Smooth muscle cell (in vitro differentiated cells): ENCODE data around the gene MRS2. TPM values are rescaled to one million over a fixed set of nuclear protein-coding genes. Genes with fewer than 3 reads are reported as not detected.
A peak's percentile ranks its signal among the peaks of the same experiment; 100 is the strongest.

Source experiments
- DNase-seq: peaks from one replicate; lab custom pipeline; 2025; ENCODE audit not compliant: unreplicated experiment; lab: John Stamatoyannopoulos, UW
- H2AFZ ChIP-seq: fragments of 200-600 bp; sonication (generic); 2 replicates; pipeline ENCODE4 v1.6.0; 2016; ENCODE audit warnings: antibody characterized with exemption, low read depth, mild to moderate bottlenecking
- H3F3A ChIP-seq: fragments of 200-600 bp; sonication (generic); 2 replicates; pipeline ENCODE4 v1.6.0; 2017; ENCODE audit warnings: antibody characterized with exemption, low read depth
- H3K27ac ChIP-seq: fragments of 200-600 bp; sonication (generic); 2 replicates; pipeline ENCODE4 v1.5.1; 2016; ENCODE audit warnings: low read depth, mild to moderate bottlenecking
- H3K27me3 ChIP-seq: fragments of 200-600 bp; sonication (generic); 2 replicates; pipeline ENCODE4 v1.6.1; 2016; ENCODE audit warnings: low read depth, mild to moderate bottlenecking
- H3K36me3 ChIP-seq: fragments of 200-600 bp; sonication (generic); 2 replicates; pipeline ENCODE4 v1.5.1; 2016; ENCODE audit warnings: low read depth
- H3K4me1 ChIP-seq: fragments of 200-600 bp; sonication (generic); 2 replicates; pipeline ENCODE4 v1.5.1; 2016; ENCODE audit warnings: low read depth
- H3K4me2 ChIP-seq: fragments of 200-600 bp; sonication (generic); 2 replicates; pipeline ENCODE4 v1.6.0; 2016; ENCODE audit warnings: mild to moderate bottlenecking
- H3K4me3 ChIP-seq: fragments of 200-600 bp; sonication (generic); 2 replicates; pipeline ENCODE4 v1.5.1; 2016; ENCODE audit warnings: mild to moderate bottlenecking
- H3K79me2 ChIP-seq: fragments of 200-600 bp; sonication (generic); 2 replicates; pipeline ENCODE4 v1.6.0; 2016; ENCODE audit warnings: low read depth, mild to moderate bottlenecking
- H3K9ac ChIP-seq: fragments of 200-600 bp; sonication (generic); 2 replicates; pipeline ENCODE4 v1.6.0; 2016; ENCODE audit warnings: low read depth
- H3K9me3 ChIP-seq: fragments of 200-600 bp; sonication (generic); replicated peaks from 2 replicates; pipeline ENCODE4 v1.5.1; 2016; ENCODE audit warnings: low read depth
- H4K20me1 ChIP-seq: fragments of 200-600 bp; sonication (generic); 2 replicates; pipeline ENCODE4 v1.6.0; 2016; ENCODE audit warnings: low read depth
- WGBS: methylation state at CpG from one replicate; pipeline ENCODE4 v1.1.7; 2016; ENCODE audit warnings: low lambda C conversion rate; 5-methylcytosine and 5-hydroxymethylcytosine counted together
- polyA plus RNA-seq: library from polyadenylated mRNA; unstranded; fragments of >200 nt; fragmentation: Nextera tagmentation; extraction: Ambion mirVana; gene quantifications from 2 replicates; pipeline ENCODE4 v1.2.1, GENCODE V29; 2016
- total RNA-seq: library from RNA; depleted of rRNA; stranded (reverse); fragments of >200 nt; gene quantifications from 2 replicates; pipeline ENCODE4 v1.2.3, GENCODE V29; 2014
- TF ChIP-seq, protein P1 (sequence below): fragments of 200-600 bp; sonication (generic); IDR thresholded peaks from 2 replicates; pipeline ENCODE4 v1.5.1; 2017; ENCODE audit warnings: borderline replicate concordance, mild to moderate bottlenecking, antibody characterized with exemption; ENCODE audit not compliant: insufficient read depth, poor library complexity, severe bottlenecking

Gene MRS2
- total and polyA plus RNA-seq, 2 experiments from 2014 or later: 19.7 to 38.6 TPM

DNA sequence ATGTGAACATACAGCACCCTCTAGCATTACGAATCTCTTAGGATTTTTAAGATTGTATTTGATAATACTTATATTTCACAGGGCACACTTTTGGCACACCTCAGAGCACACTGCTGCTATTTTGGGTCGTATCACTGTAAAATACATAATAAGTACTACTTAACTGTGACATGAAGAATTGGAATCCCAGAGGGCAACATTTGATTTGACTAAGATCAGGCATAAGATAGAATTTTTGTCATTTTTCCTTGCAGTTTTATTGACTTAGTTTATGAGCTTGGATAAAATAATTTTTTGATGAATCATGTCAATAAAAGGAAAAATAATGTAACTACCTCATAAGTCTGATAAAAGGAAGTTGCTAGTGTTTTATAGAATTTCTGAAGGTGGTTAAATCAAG is 22.4 kb downstream of the MRS2 start:
- DNase-seq: no peak
- Histone ChIP-seq H3K27me3 (no peaks in the 10 kb centered on the region), H3K4me3 (no peak overlapping the region), H3F3A (no peaks in the 10 kb centered on the region), H3K79me2 (no peaks in the 10 kb centered on the region), H3K4me1 (no peaks in the 10 kb centered on the region), H2AFZ (no peak overlapping the region), H3K4me2 (no peak overlapping the region), H3K36me3 (peaks cover 45% of the 10 kb centered on the region), H3K9ac (no peak overlapping the region), H3K27ac (no peak overlapping the region), H3K9me3 (no peaks in the 10 kb centered on the region), H4K20me1 (no peaks in the 10 kb centered on the region)
- 97% methylated on average over 2 of the region's 2 CpGs for WGBS
- TF ChIP-seq, protein P1, sequence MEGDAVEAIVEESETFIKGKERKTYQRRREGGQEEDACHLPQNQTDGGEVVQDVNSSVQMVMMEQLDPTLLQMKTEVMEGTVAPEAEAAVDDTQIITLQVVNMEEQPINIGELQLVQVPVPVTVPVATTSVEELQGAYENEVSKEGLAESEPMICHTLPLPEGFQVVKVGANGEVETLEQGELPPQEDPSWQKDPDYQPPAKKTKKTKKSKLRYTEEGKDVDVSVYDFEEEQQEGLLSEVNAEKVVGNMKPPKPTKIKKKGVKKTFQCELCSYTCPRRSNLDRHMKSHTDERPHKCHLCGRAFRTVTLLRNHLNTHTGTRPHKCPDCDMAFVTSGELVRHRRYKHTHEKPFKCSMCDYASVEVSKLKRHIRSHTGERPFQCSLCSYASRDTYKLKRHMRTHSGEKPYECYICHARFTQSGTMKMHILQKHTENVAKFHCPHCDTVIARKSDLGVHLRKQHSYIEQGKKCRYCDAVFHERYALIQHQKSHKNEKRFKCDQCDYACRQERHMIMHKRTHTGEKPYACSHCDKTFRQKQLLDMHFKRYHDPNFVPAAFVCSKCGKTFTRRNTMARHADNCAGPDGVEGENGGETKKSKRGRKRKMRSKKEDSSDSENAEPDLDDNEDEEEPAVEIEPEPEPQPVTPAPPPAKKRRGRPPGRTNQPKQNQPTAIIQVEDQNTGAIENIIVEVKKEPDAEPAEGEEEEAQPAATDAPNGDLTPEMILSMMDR: no peak

DNA sequence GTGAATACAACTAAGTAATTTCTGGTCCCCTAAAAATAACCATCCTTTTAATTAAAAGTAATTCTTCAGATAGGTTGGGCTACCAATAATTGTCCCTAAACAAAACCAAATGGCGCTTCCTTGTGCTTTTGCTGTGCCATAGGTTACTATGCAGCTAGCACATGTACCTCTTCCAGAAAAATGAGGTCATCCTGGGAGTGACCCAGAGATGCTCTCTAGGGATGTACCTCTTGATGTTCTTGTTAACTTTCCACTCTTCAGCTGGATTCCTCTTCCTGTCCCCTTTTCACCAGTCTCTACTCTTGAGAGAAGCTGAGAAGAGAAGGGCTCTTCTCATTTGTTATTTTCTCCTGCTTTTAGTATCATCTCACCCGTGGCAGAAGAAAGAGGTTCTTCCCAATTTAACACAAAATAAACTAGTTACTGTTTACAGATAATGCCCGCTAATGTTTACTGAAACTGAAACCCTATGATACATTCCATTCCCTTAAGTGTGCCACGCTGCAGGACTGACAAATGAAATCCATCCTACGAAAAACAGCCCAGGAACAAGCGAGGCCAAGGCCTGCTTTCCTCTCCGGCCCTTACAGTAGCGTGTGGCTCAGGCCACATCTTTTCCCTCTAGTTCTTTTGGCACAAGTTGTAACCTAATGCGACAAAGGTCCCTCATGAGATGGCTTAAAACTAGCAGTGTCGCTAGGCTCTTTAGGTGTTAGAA is 24.2 kb downstream of the MRS2 start:
- Histone ChIP-seq H3K36me3 (peaks cover 29% of the 10 kb centered on the region), H3K4me3 (no peak overlapping the region)
- WGBS: 79% methylated on average over 10 of the region's 10 CpGs

DNA sequence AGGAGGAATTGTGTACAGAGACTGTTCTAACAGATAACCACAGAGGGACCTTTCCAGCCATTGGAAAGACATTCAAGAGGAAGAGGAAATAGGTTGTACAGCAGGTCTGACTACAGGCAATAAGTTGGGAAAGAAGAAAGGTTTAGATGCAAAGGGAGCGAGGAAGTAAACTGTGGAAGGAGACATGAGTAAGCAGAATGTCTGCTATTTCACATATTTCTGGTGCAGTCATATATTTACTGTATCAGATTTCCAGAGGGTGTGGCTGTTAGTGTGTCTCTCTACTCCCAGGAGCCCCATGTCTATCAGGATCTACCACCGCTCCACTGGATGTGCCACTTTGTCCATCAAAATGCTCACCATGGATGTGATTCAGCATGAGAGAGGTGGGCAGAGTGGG is 25.9 kb downstream of the MRS2 start:
- TF ChIP-seq, protein P1: no peak
- no peak overlapping the region for H3K9ac ChIP-seq
- no peaks in the 10 kb centered on the region for H3K27me3 ChIP-seq
- WGBS: 85% methylated on average over 2 of the region's 2 CpGs
- peaks cover 16% of the 10 kb centered on the region for H3K36me3 ChIP-seq
- no peaks in the 10 kb centered on the region for H3F3A ChIP-seq
- peak overlapping the region; percentile 39 for H3K27ac ChIP-seq
- H3K4me1 ChIP-seq: no peaks in the 10 kb centered on the region
- H3K4me3 ChIP-seq: no peak overlapping the region
- no peak overlapping the region for H2AFZ ChIP-seq
- H3K4me2 ChIP-seq: no peak overlapping the region
- DNase-seq: no peak
- H3K79me2 ChIP-seq: no peaks in the 10 kb centered on the region
- H4K20me1 ChIP-seq: no peaks in the 10 kb centered on the region
- H3K9me3 ChIP-seq: no peaks in the 10 kb centered on the region

More for the DNA sequence above, 24.2 kb downstream of the MRS2 start:
- no peak overlapping the region for H3K9ac ChIP-seq
- H4K20me1 ChIP-seq: no peaks in the 10 kb centered on the region
- no peak for DNase-seq
- H3K79me2 ChIP-seq: no peaks in the 10 kb centered on the region
- H2AFZ ChIP-seq: no peak overlapping the region
- no peaks in the 10 kb centered on the region for H3K27me3 ChIP-seq
- H3F3A ChIP-seq: no peaks in the 10 kb centered on the region
- H3K9me3 ChIP-seq: no peaks in the 10 kb centered on the region
- no peak overlapping the region for H3K4me2 ChIP-seq
- no peaks in the 10 kb centered on the region for H3K4me1 ChIP-seq
- TF ChIP-seq, protein P1: no peak
- no peak overlapping the region for H3K27ac ChIP-seq

DNA sequence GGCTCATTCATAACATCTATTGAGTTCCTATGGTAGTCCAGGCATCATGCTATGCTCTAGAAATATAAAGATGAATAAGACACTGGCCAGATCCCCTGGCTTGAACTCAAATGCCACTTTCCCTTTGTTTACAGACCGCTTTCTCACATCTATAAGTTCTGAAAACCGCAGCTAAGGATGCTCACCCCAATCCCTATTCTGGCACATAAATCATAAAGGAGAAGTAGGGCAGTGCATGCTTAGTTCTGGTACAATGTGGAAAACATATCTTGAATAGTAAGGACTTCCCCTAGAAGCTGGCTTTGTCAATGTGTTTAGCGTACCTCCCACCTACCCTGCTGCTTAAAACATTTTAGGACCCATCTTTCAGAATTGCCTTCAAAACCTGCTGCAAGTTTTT is 26.4 kb downstream of the MRS2 start:
- no peak for DNase-seq
- H4K20me1 ChIP-seq: no peaks in the 10 kb centered on the region
- no peaks in the 10 kb centered on the region for H3F3A ChIP-seq
- TF ChIP-seq, protein P1: no peak
- H3K4me2 ChIP-seq: no peak overlapping the region
- WGBS: 96% methylated on average over 3 of the region's 3 CpGs
- H2AFZ ChIP-seq: no peak overlapping the region
- H3K4me1 ChIP-seq: no peaks in the 10 kb centered on the region
- no peak overlapping the region for H3K27ac ChIP-seq
- no peaks in the 10 kb centered on the region for H3K9me3 ChIP-seq
- no peaks in the 10 kb centered on the region for H3K27me3 ChIP-seq
- no peaks in the 10 kb centered on the region for H3K79me2 ChIP-seq
- no peak overlapping the region for H3K4me3 ChIP-seq
- H3K36me3 ChIP-seq: peaks cover 11% of the 10 kb centered on the region
- no peak overlapping the region for H3K9ac ChIP-seq
